Immature natural killer cell (primary cell): ENCODE results near the gene ZNF669. TPM values are rescaled to one million over a fixed set of nuclear protein-coding genes. Genes with fewer than 3 reads are reported as not detected.

ENCODE experiments used
- DNase-seq, 3 donors: peaks; one replicate each; pipeline ENCODE4 v3.0.0; 2022; ENCODE audit warnings: mixed read lengths in 1 of 3
- H3K27ac Mint-ChIP-seq, 6 donors: one replicate each; pipeline ENCODE4 v1.8.0; 2020; ENCODE audit warnings: mixed read lengths in 6 of 6, mild to moderate bottlenecking in 5 of 6, inconsistent platforms in 4 of 6, moderate library complexity in 3 of 6
- H3K27me3 Mint-ChIP-seq, 3 donors: one replicate each; pipeline ENCODE4 v1.8.0; 2020 to 2021; ENCODE audit warnings: low read depth in 3 of 3, mild to moderate bottlenecking in 3 of 3, mixed read lengths in 3 of 3, moderate library complexity in 3 of 3, inconsistent platforms in 1 of 3
- H3K36me3 Mint-ChIP-seq, 3 donors: one replicate each; pipeline ENCODE4 v1.8.0; 2020; ENCODE audit warnings: mixed read lengths in 3 of 3, inconsistent platforms in 2 of 3, mild to moderate bottlenecking in 2 of 3
- H3K4me1 Mint-ChIP-seq, 2 donors: one replicate each; pipeline ENCODE4 v1.8.0; 2020; ENCODE audit warnings: inconsistent platforms in 2 of 2, mild to moderate bottlenecking in 2 of 2, mixed read lengths in 2 of 2, moderate library complexity in 1 of 2
- H3K4me3 Mint-ChIP-seq, 5 donors: one replicate each; pipeline ENCODE4 v1.8.0; 2020; ENCODE audit warnings: mild to moderate bottlenecking in 5 of 5, mixed read lengths in 5 of 5, inconsistent platforms in 3 of 5, moderate library complexity in 3 of 5
- H3K9me3 Mint-ChIP-seq, 6 donors: one replicate each; pipeline ENCODE4 v1.8.0; 2020; ENCODE audit warnings: mild to moderate bottlenecking in 6 of 6, mixed read lengths in 6 of 6, inconsistent platforms in 4 of 6, moderate library complexity in 3 of 6
- polyA plus RNA-seq, 3 donors: library from polyadenylated mRNA; unstranded; fragments of 300-500 nt; fragmentation: Illumina TruSeq; gene quantifications; one replicate each; pipeline ENCODE4 v1.2.3, GENCODE V29; 2021

Gene ZNF669
- polyA plus RNA-seq, 3 donors from 2014 or later: 17.4 to 31.3 (median 19.6) TPM

DNA sequence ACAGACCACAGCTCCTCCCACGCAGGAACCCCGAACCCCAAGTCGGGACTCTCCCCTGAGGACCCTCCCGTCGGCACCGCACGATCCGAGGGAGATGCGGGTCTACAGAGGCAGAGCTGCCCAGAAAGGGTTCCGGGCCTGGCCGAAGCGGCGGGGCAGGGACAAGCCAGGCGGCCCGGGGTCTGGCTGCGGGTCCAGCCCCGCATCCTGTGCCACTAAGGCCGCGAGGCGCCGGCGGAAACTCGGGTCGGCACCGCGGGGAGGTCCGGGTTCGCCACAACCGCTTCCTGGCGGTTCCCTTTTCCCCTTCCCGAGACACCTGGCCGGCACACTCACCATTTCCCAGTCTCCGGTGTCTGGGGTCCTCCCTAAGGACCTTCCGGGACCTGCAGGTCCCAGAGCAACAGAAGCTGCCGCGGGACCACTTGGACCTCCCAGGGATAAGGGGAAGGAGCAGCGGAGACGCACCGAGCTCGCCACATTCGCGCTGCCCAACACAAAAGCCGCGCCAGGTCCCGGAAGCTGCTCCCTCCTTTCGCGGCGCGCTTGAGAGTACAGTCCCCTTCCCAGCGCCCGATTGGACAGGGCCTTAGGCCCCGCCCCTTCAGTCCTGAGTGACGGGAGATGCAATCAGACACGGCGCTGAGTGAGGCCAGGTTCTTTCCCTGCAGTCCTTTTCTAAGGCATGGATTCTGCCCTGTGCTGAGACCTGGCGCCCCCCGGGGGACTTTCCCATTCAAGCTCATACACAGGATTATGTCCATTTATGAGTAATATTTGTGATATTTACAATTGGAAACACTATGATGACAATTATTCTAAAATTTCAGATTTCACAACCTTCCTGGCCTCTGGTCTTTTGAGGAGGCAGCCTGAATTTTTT, 25.7 kb downstream of the ZNF669 start, which contains the start of gene ZNF670:
Gene ZNF670 (minus strand): TSS at position 554 of the 883 bp plus-strand sequence. CDS start 215 bp downstream, at position 339.
- DNase-seq: peak; percentile 66 to 72 (median 69)
- H3K27me3 Mint-ChIP-seq: peaks cover 7 to 8% (median 8%) of the 10 kb centered on the region in 3 donors
- peak within 1 kb of the TSS; percentile 88 to 94 (median 91) for H3K4me3 Mint-ChIP-seq
- peaks cover 0 to 3% (median 0%) of the 10 kb centered on the region in 6 donors for H3K9me3 Mint-ChIP-seq
- no peaks in the 10 kb centered on the region for H3K36me3 Mint-ChIP-seq
- H3K4me1 Mint-ChIP-seq: peaks cover 29 to 33% of the 10 kb centered on the region in 2 donors
- peak within 1 kb of the TSS; percentile 44 to 84 (median 74) for H3K27ac Mint-ChIP-seq

DNA sequence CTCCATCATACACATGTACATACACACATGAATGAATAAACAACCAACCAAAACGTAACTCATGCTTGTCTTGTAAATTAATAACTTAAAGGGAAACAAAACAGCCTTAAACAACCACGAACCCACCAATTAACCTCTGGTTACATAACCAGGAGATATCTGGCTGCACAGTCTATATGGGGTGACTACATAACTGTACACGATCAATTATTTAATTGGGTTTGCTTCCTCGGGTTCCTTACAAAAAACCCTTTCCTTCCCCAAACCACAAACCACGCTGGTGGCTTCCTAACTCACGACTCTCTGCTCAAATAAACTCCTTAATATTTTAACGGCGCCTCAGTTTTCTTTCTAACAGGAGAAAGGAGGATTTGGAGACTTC, 26.3 kb downstream of the ZNF669 start:
- H3K9me3 Mint-ChIP-seq: peaks cover 0 to 2% (median 0%) of the 10 kb centered on the region in 6 donors

DNA sequence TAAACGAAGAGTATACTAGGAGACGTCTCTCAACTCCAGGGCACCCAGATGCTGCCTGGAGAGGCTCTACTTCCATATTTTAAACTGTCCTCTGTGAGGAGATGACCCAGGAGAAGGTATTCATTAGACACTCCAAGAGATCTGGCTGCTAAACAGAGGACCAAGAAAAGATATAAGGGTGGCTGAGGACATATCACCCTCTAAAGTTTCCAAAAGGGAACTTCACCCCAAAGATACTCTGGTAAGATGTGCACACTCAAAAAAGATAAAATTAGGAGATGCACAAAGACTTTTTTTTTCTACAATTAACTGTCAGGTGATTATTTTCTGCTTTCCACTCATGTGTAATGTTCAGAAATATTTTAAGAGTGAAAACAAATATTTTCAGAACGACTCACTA, 26.9 kb downstream of the ZNF669 start:
- DNase-seq: no peak
- Mint-ChIP-seq H3K36me3 (no peaks in the 10 kb centered on the region), H3K9me3 (no peaks in the 10 kb centered on the region), H3K27me3 (peaks cover 5 to 7% (median 7%) of the 10 kb centered on the region in 3 donors), H3K27ac (peak overlapping the region in 5 of 6 donors; percentile 15 to 84 (median 62)), H3K4me1 (peaks cover 29 to 33% of the 10 kb centered on the region in 2 donors), H3K4me3 (peak overlapping the region; percentile 39 to 94 (median 90))

More for the DNA sequence above, 26.3 kb downstream of the ZNF669 start:
- H3K27ac Mint-ChIP-seq: peak overlapping the region; percentile 22 to 84 (median 74)
- DNase-seq: no peak
- no peaks in the 10 kb centered on the region for H3K36me3 Mint-ChIP-seq
- peaks cover 5 to 8% (median 8%) of the 10 kb centered on the region in 3 donors for H3K27me3 Mint-ChIP-seq
- H3K4me1 Mint-ChIP-seq: peaks cover 29 to 33% of the 10 kb centered on the region in 2 donors
- peak overlapping the region; percentile 88 to 94 (median 91) for H3K4me3 Mint-ChIP-seq

DNA sequence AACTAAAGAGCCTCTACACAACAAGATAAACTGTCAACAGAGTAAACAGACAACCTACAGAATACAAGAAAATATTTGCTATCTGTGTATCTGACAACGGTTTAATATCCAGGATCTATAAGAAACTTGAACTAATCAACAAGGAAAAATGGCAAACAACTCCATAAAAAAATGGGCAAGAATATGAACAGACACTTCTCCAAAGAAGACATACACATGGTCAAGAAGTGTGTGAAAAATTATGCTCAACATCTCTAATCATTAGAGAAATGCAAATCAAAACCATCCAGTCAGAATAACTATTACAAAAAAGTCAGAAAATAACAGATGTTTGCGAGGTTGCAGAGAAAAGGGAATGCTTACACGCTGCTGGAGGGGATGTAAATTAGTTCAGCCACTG, 33.5 kb downstream of the ZNF669 start:
- H3K4me3 Mint-ChIP-seq: no peak overlapping the region
- H3K27ac Mint-ChIP-seq: no peak overlapping the region
- peaks cover 0 to 6% (median 0%) of the 10 kb centered on the region in 6 donors for H3K9me3 Mint-ChIP-seq
- H3K27me3 Mint-ChIP-seq: no peaks in the 10 kb centered on the region
- H3K4me1 Mint-ChIP-seq: peaks cover 0 to 2% of the 10 kb centered on the region in 2 donors
- peaks cover 0 to 12% (median 5%) of the 10 kb centered on the region in 3 donors for H3K36me3 Mint-ChIP-seq
- DNase-seq: no peak

DNA sequence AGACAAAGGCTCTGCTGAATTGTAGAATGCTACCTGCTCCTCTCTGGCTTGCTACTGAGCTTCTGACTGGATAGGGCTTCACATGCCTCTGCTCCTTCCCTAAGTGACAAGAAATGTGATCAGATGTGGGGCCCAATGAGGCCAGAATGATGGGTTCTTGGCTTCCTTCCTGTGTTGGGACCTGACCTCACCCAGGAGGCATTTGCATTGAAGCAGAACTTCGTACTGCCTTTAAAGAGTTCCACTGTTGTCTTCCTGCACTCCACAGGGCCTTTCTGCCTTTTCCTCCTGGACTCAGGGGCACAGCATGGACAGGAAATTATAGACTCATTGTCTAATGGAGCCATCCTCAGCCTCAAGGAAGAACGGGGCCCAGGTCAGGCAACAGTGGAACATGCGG, 39.9 kb downstream of the ZNF669 start:
- H3K4me3 Mint-ChIP-seq: no peak overlapping the region
- H3K27ac Mint-ChIP-seq: no peak overlapping the region
- peaks cover 0 to 7% of the 10 kb centered on the region in 2 donors for H3K4me1 Mint-ChIP-seq
- peaks cover 0 to 13% (median 4%) of the 10 kb centered on the region in 6 donors for H3K9me3 Mint-ChIP-seq
- DNase-seq: no peak
- H3K36me3 Mint-ChIP-seq: peaks cover 4 to 15% (median 8%) of the 10 kb centered on the region in 3 donors
- H3K27me3 Mint-ChIP-seq: peaks cover 0 to 1% (median 0%) of the 10 kb centered on the region in 3 donors

DNA sequence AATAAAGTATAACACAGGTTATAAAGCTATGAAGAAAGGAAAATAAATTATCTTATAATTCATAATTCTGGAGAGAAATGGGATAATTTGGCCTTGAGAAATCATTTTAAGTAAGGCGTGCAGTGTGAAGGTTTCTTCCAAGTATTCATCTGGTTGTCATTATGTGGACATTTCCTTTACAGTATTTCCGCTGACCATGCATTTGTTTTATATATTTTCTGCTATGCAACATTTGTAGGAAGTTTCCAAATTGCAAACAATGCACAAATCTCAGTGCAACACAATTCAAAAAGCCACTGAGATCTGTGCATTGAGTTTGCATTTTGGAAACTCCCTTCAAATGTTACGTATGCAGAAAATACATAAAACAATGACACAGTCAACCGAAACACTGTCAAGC, 43.4 kb downstream of the ZNF669 start:
- H3K27ac Mint-ChIP-seq: no peak overlapping the region
- H3K27me3 Mint-ChIP-seq: peaks cover 0 to 1% (median 0%) of the 10 kb centered on the region in 3 donors
- H3K4me1 Mint-ChIP-seq: peaks cover 11 to 19% of the 10 kb centered on the region in 2 donors
- H3K9me3 Mint-ChIP-seq: peaks cover 15 to 42% (median 27%) of the 10 kb centered on the region in 6 donors
- H3K4me3 Mint-ChIP-seq: no peak overlapping the region
- peaks cover 16 to 24% (median 19%) of the 10 kb centered on the region in 3 donors for H3K36me3 Mint-ChIP-seq
- no peak for DNase-seq

DNA sequence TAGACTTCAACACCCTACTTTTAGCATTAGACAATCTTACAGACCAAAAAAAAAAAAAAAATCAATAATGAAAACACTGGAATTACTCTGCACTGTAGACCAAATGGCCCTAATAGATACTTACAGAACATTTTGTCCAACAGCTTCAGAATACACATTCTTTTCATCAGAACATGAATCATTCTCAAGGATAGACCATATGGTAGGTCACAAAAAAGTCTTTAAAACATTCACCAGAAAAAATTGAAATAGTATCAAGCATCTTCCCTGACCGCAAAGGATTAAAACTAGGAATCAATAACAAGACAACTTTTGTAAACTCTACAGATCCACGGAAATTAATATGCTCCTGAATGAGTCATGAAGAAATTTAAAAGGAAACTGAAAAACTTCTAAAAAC, 48.1 kb downstream of the ZNF669 start:
- H3K27me3 Mint-ChIP-seq: peaks cover 0 to 3% (median 0%) of the 10 kb centered on the region in 3 donors
- peaks cover 23 to 35% (median 25%) of the 10 kb centered on the region in 3 donors for H3K36me3 Mint-ChIP-seq
- no peak overlapping the region for H3K27ac Mint-ChIP-seq
- no peak overlapping the region for H3K4me3 Mint-ChIP-seq
- peaks cover 27 to 31% of the 10 kb centered on the region in 2 donors for H3K4me1 Mint-ChIP-seq
- no peak for DNase-seq
- H3K9me3 Mint-ChIP-seq: peaks cover 21 to 69% (median 47%) of the 10 kb centered on the region in 6 donors

DNA sequence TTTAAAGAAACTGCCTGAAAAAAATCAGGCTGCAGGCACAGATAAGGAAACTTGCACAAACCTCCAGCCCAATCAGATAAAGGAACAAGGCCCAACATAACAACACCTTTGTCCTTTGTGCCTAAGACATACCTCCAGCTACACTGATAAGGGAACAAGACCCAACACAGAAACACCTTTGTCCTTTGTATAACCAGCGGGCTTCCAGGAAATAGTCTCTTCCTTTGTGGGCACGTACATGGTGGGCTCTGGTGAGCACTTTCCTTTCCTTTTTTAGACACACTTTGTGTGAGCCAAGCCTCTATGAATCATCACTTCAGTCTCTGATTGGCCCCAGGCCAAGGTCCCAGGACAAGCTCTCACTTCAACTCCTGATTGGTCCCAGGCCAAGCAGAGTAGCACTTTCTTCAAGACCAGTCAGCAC, 49.2 kb downstream of the ZNF669 start:
- Mint-ChIP-seq H3K27me3 (peaks cover 0 to 3% (median 0%) of the 10 kb centered on the region in 3 donors), H3K36me3 (peaks cover 23 to 38% (median 23%) of the 10 kb centered on the region in 3 donors), H3K9me3 (peaks cover 24 to 75% (median 55%) of the 10 kb centered on the region in 6 donors), H3K4me3 (peak overlapping the region in 2 of 5 donors; percentile 34 to 58), H3K4me1 (peaks cover 27 to 31% of the 10 kb centered on the region in 2 donors), H3K27ac (peak overlapping the region in 1 of 6 donors; percentile 20)
- no peak for DNase-seq

Other genes with a start within 250 kb of the ZNF669 start
- gene AHCTF1, start 172.4 kb downstream of the ZNF669 start, polyA plus RNA-seq: 10 to 100 TPM in 1 of 3 donors, 1 to 10 TPM in 2; 7.1 to 15.4 (median 7.4) TPM
- not detected for gene ZNF695, start 96.3 kb downstream of the ZNF669 start, polyA plus RNA-seq
- gene ZNF670, start 25.5 kb downstream of the ZNF669 start, polyA plus RNA-seq: 1 to 10 TPM in 1 of 3 donors, under 1 TPM in 1, not detected in 1; 0.88 to 1.1 TPM
- gene ZNF124, start 67.7 kb upstream of the ZNF669 start, polyA plus RNA-seq: 1 to 10 TPM; 2.3 to 5.7 (median 2.7) TPM
- not detected for gene VN1R5, start 151.7 kb upstream of the ZNF669 start, polyA plus RNA-seq
- 10 to 100 TPM in 2 of 3 donors, 1 to 10 TPM in 1; 2.7 to 11.0 (median 10.5) TPM for gene ZNF496, start 227.5 kb upstream of the ZNF669 start, polyA plus RNA-seq